Sigmoid colon (tissue), 4 donors: Measurements from ENCODE around the gene NECTIN1.

Source experiments
- POLR2AphosphoS5 ChIP-seq, 4 donors: sonication (generic); formaldehyde crosslinking; IDR thresholded peaks; one replicate each; pipeline ENCODE4 v1.6.1; 2017; ENCODE audit warnings: antibody characterized with exemption in 4 of 4
- TF ChIP-seq, protein P1 (sequence below), 4 experiments: fragments of 450-650 bp in 3 of 4; fragments of 200-600 bp in 1 of 4; IDR thresholded peaks; one replicate each; pipeline ENCODE4 v1.5.1; 2016 to 2019; ENCODE audit warnings: antibody characterized with exemption in 4 of 4, mild to moderate bottlenecking in 3 of 4, moderate library complexity in 2 of 4

DNA sequence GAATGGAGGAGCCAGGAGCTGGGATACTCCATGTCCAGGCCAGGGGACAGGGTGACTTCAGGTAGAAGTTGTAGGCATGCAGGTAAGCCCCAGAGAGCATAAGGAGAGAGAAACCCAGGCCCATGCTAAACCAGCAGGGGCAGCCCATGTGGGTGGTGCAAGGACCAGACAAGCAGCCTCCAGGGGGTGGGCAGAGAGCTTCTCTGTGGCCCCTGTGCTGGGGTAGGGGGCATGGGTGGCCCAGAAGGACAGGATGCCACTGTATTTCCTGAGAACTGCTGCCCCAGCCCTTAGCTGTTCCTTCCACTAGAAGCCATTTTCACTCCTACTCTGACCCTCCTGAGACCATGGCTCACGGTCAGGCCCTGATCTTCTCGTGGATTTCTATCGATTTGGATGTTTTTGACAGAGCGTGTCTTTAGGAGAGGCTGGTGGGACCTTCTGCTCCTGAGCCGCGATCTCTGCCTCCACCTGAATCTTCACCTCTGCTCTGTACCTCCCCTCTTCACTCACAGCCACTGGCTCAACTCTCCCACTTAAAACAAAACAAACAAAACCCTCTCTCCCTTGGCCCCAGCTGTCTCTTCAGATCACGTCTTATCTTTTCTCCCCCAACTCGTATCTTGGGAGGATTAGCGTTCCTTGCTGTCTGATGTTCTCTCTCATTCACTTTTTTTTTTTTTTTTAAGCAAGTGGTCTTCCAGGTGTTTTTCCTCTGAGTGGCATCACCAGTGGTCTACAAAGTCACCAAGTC is 112.2 kb downstream of the NECTIN1 start:
- TF ChIP-seq, protein P1, sequence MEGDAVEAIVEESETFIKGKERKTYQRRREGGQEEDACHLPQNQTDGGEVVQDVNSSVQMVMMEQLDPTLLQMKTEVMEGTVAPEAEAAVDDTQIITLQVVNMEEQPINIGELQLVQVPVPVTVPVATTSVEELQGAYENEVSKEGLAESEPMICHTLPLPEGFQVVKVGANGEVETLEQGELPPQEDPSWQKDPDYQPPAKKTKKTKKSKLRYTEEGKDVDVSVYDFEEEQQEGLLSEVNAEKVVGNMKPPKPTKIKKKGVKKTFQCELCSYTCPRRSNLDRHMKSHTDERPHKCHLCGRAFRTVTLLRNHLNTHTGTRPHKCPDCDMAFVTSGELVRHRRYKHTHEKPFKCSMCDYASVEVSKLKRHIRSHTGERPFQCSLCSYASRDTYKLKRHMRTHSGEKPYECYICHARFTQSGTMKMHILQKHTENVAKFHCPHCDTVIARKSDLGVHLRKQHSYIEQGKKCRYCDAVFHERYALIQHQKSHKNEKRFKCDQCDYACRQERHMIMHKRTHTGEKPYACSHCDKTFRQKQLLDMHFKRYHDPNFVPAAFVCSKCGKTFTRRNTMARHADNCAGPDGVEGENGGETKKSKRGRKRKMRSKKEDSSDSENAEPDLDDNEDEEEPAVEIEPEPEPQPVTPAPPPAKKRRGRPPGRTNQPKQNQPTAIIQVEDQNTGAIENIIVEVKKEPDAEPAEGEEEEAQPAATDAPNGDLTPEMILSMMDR (IDR thresholded peaks at IDR 0.05) = no peak
- TF ChIP-seq POLR2AphosphoS5 (IDR thresholded peaks at IDR 0.05) = no peak
